ENCODE measurements around the gene WDR35. TPM values are rescaled to one million over a fixed set of nuclear protein-coding genes. Genes with fewer than 3 reads are reported as not detected.

The WDR35 gene
- total and polyA plus RNA-seq, 3 donors from 2014 or later: 18.5 to 24.9 (median 23.6) TPM

DNA sequence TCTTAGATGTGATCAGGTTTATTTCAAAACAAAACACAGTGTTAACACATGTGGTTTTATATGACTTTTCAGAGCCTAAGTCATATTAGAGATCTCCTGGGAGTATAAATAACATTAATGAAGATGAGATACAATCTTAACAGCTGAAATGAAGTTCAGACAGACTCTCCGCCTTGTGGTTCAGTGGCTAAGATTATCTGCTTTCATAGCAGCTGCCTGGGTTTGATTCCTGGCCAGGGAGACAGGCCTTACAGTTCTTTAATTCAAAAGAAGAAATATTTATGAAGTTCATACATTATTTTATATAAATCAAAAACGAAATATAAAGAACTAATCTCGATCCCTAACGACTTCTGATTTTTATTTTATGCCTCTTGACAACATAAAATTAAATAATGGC lies 52.9 kb downstream of the WDR35 start:
- WGBS, 2 donors: 90 to 95% methylated on average over 4 of the region's 4 CpGs
- TF ChIP-seq, protein P1, sequence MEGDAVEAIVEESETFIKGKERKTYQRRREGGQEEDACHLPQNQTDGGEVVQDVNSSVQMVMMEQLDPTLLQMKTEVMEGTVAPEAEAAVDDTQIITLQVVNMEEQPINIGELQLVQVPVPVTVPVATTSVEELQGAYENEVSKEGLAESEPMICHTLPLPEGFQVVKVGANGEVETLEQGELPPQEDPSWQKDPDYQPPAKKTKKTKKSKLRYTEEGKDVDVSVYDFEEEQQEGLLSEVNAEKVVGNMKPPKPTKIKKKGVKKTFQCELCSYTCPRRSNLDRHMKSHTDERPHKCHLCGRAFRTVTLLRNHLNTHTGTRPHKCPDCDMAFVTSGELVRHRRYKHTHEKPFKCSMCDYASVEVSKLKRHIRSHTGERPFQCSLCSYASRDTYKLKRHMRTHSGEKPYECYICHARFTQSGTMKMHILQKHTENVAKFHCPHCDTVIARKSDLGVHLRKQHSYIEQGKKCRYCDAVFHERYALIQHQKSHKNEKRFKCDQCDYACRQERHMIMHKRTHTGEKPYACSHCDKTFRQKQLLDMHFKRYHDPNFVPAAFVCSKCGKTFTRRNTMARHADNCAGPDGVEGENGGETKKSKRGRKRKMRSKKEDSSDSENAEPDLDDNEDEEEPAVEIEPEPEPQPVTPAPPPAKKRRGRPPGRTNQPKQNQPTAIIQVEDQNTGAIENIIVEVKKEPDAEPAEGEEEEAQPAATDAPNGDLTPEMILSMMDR (IDR thresholded peaks at IDR 0.05): no peak
- TF ChIP-seq POLR2A (IDR thresholded peaks at IDR 0.05): no peak
- no peaks in the 10 kb centered on the region for H3K4me1 ChIP-seq
- H3K4me3 ChIP-seq: no peak overlapping the region
- no peaks in the 10 kb centered on the region for H3K27me3 ChIP-seq
- H3K27ac ChIP-seq: no peak overlapping the region
- intact Hi-C loops (cut with DNase I; ENCODE audit: low total_unique reads): no loop called here
- no peaks in the 10 kb centered on the region for H3K9me3 ChIP-seq
- no peak for DNase-seq
- no peaks in the 10 kb centered on the region for H3K36me3 ChIP-seq (ENCODE audit: low read depth, missing control alignments)

DNA sequence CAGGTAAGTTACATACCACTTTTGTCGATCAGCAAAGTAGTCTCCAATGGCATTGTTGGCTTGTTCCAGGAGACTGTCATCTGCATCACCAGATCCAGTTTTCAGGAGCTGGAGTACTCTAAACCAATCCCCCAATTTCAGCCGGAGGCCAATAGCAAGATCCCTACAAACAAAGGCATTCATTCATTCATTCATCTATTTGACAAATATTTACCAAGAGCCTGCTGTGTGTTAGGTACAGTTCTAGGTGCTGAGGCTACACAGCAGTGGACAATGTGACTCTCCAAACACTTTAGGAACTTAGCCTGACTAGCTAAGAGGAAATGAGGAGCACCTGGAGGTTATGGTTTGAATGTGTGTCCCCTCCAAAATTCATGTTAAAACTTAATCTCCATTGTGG lies 53.7 kb downstream of the WDR35 start:
- no peaks in the 10 kb centered on the region for H3K4me1 ChIP-seq
- no peak overlapping the region for H3K4me3 ChIP-seq
- H3K9me3 ChIP-seq: no peaks in the 10 kb centered on the region
- no peak overlapping the region for H3K27ac ChIP-seq
- intact Hi-C loops (cut with DNase I; ENCODE audit: low total_unique reads): no loop called here
- no peak for DNase-seq
- no peak for TF ChIP-seq POLR2A (IDR thresholded peaks at IDR 0.05)
- TF ChIP-seq, protein P1 (IDR thresholded peaks at IDR 0.05): no peak
- no peaks in the 10 kb centered on the region for H3K36me3 ChIP-seq (ENCODE audit: low read depth, missing control alignments)
- WGBS, 2 donors: 94 to 98% methylated on average over 2 of the region's 2 CpGs
- no peaks in the 10 kb centered on the region for H3K27me3 ChIP-seq

DNA sequence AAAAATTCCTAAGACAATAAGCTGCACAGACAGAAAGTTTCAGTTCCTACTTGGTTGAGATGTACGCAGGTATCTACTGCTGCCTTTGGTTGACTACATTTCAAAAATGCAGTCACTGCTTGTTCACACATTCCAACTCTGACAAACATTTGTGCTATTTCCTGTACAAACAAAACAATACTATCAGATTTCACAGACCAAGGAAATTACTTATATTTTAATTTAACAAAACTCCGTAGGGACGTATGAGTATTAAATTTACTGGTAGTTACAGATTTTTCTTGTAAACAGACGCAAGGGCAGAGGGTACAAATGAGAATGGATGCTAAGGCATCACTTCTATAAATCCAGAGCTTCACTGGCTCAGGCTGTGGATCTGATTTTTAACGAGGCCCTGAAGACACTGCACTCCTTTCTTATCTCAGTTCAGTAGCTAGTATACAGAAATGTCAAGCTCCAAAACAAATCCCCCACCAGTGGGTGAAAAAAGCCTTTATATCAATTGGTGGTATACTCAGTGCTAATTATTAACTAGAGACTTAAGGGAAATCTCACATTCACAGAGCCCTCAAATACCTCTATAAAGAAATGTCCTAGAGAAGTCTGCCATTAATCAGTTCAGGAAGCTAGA lies 56.4 kb downstream of the WDR35 start:
- no peak for DNase-seq
- no peak overlapping the region for H3K4me3 ChIP-seq
- H3K27ac ChIP-seq: no peak overlapping the region
- no peaks in the 10 kb centered on the region for H3K27me3 ChIP-seq
- 60 to 72% methylated on average over 5 of the region's 5 CpGs for WGBS, 2 donors
- TF ChIP-seq POLR2A (IDR thresholded peaks at IDR 0.05): no peak
- TF ChIP-seq, protein P1 (IDR thresholded peaks at IDR 0.05): no peak
- intact Hi-C loops (cut with DNase I; ENCODE audit: low total_unique reads): no loop called here
- no peaks in the 10 kb centered on the region for H3K4me1 ChIP-seq
- H3K9me3 ChIP-seq: no peaks in the 10 kb centered on the region
- H3K36me3 ChIP-seq (ENCODE audit: low read depth, missing control alignments): no peaks in the 10 kb centered on the region

DNA sequence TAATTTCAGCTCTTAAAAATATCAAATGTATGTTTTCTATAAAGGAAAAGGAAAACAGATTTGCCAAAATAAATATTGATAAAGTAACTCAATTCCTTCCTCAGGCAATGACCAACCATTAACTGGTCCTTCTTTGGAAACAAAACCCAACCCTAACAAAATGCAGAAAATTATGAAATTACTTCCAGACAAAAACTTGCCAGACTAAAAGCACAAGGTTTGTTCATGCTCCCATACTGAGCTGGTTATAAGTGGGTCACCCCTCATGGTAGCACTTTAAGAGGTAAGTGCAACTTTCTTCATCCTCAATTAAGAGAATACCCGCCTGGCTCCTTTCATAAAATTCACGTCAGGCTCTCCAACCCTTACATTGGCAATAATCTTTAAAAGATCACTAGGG lies 57.0 kb downstream of the WDR35 start:
- intact Hi-C loops (cut with DNase I; ENCODE audit: low total_unique reads): no loop called here
- no peak overlapping the region for H3K27ac ChIP-seq

More for the DNA sequence above, 57.0 kb downstream of the WDR35 start:
- no peaks in the 10 kb centered on the region for H3K4me1 ChIP-seq
- TF ChIP-seq, protein P1 (IDR thresholded peaks at IDR 0.05): no peak
- TF ChIP-seq POLR2A (IDR thresholded peaks at IDR 0.05): no peak
- H3K36me3 ChIP-seq (ENCODE audit: low read depth, missing control alignments): no peaks in the 10 kb centered on the region
- no peaks in the 10 kb centered on the region for H3K9me3 ChIP-seq
- 86 to 93% methylated on average over 2 of the region's 2 CpGs for WGBS, 2 donors
- no peaks in the 10 kb centered on the region for H3K27me3 ChIP-seq
- no peak overlapping the region for H3K4me3 ChIP-seq
- no peak for DNase-seq

Data from testis (tissue), 3 donors.